Fibroblast of pulmonary artery (primary cell): ENCODE measurements around the gene ASB18.

Experiments used
- DNase-seq: peaks from one replicate; pipeline ENCODE4 v3.0.0-alpha.2; 2010; ENCODE audit warnings: low read depth
- H3K4me3 ChIP-seq: replicated peaks from 2 replicates; pipeline ENCODE4 v1.5.1; 2011; ENCODE audit warnings: low read depth, mild to moderate bottlenecking, control low read depth, low read length, moderate library complexity
- TF ChIP-seq, protein P1 (sequence below): IDR thresholded peaks from 2 replicates; pipeline ENCODE4 v1.5.1; 2011; ENCODE audit warnings: mild to moderate bottlenecking, control low read depth, low read length, inconsistent platforms; ENCODE audit errors: missing control alignments

ASB18 gene

DNA sequence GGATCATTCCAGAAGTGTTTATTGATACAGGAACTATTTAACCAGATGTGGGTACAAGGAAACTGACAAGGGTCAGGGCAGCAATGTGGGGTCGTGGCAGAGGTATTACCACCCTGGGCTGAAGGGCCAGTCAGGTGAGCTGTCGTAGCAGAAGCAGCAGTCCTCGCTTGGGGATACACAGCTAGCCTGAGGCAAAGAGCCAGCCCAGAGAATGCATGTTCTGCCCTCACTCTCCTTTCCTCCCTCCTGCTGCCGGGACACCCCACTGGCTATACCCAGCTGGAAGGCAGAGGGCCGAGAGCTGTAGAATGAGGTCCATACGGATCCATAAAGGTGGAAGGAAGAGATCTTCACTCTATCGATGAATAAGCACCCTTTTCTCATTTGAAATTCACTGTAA is 63.8 kb downstream of the ASB18 start:
- TF ChIP-seq, protein P1, sequence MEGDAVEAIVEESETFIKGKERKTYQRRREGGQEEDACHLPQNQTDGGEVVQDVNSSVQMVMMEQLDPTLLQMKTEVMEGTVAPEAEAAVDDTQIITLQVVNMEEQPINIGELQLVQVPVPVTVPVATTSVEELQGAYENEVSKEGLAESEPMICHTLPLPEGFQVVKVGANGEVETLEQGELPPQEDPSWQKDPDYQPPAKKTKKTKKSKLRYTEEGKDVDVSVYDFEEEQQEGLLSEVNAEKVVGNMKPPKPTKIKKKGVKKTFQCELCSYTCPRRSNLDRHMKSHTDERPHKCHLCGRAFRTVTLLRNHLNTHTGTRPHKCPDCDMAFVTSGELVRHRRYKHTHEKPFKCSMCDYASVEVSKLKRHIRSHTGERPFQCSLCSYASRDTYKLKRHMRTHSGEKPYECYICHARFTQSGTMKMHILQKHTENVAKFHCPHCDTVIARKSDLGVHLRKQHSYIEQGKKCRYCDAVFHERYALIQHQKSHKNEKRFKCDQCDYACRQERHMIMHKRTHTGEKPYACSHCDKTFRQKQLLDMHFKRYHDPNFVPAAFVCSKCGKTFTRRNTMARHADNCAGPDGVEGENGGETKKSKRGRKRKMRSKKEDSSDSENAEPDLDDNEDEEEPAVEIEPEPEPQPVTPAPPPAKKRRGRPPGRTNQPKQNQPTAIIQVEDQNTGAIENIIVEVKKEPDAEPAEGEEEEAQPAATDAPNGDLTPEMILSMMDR, result no peak
- DNase-seq, result no peak

DNA sequence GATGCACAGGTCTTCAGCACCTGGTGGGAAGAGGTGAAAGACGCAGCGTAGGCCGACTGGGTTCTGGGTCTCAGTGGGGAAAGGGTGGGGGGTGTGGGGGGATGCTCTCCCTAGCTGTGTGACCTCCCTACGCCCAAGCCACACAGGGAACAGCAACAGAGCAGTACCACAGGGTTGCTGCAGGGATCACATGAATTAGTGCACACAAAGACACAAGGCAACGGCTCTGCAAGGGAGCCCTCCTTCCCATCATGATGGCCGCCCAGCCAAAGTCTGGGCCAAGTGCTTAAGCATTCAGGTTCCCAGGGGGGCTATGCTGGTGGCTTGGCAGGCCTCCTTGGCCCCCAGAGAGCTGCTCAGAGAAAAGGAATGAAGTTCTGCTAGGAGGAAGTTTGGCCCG is 67.8 kb downstream of the ASB18 start:
- no peak for DNase-seq
- H3K4me3 ChIP-seq, result no peak overlapping the region
- TF ChIP-seq, protein P1, result no peak

More for the DNA sequence above, 63.8 kb downstream of the ASB18 start:
- no peak overlapping the region for H3K4me3 ChIP-seq

DNA sequence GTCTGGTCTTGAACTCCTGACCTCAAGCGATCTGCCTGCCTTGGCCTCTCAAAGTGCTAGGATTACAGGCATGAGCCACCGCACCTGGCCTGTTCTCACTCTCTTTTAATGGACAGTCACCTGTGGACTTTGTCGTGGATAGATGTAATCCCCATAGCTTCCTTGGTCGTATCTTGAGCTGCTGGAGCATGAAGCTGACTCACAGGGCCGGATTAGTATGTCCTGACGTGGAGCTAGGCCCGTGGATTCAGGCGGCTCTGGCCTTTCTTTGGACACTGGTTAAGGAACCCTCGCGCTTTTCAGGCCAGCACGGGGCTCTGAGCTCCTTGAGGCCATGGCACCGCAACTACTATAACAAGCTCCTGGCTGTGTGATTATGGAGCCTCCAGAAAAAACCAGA is 68.5 kb downstream of the ASB18 start:
- H3K4me3 ChIP-seq, result no peak overlapping the region
- DNase-seq, result no peak
- TF ChIP-seq, protein P1, result no peak

GRCh38 chr2:236194786-236195185 is 69.4 kb downstream of the ASB18 start:
- no peak for DNase-seq
- TF ChIP-seq, protein P1, result no peak
- no peak overlapping the region for H3K4me3 ChIP-seq

GRCh38 chr2:236193026-236193425 is 71.2 kb downstream of the ASB18 start:
- TF ChIP-seq, protein P1, result no peak

DNA sequence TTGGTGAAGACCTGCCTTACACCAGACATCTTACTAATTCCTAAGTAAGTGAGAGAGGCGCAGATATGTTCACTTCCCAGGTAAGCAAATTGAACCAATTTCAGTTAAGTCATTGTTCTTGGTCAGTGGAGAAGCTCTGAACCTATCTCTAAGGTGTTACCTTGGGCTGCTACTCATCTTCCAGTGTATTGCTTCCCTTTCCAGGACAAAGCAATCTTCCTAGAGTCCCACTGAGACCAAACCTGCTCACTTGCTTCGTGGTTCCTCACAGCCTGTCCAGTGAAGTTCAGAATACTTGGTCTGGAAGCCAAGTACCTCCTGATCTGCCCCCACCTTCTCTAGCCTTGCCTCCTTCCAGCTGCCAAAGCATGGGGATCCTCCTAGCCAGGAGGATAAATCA is 73.5 kb downstream of the ASB18 start:
- TF ChIP-seq, protein P1, result no peak
- no peak for DNase-seq
- H3K4me3 ChIP-seq, result no peak overlapping the region

More at GRCh38 chr2:236193026-236193425, 71.2 kb downstream of the ASB18 start:
- H3K4me3 ChIP-seq, result no peak overlapping the region
- no peak for DNase-seq

DNA sequence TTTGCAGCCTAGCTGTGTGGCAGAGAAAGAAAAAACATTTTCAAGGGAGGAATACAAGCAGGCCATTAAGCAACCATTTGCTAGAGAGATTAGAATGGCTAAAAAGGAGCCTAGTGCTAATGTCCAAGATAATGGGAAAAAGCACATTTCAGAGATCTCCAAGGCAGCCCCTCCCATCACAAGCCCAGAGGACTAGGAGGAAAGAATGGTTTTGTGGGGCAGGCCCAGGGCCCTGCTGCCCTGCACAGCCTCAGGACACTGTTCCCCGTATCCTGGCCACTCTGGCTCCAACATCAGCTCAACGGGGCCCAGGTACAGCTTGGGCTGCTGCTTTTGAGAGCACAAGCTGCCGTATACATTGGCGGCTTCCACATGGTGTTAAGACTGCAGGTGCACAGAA is 79.5 kb downstream of the ASB18 start:
- DNase-seq, result no peak
- no peak overlapping the region for H3K4me3 ChIP-seq
- TF ChIP-seq, protein P1, result no peak
